NOMO-1 treated with dmso at 0.1 percent for 144 hours (cell line): Measurements from ENCODE around the gene MEX3B.
"Not testable (repeated sequence)": the region's sequence is repeated elsewhere in the genome, so short reads cannot be mapped to it uniquely, and the experiment has no call there.

Experiments used
- DNase-seq: peaks from one replicate; lab custom pipeline; 2025; ENCODE audit not compliant: unreplicated experiment; lab: John Stamatoyannopoulos, UW

Gene MEX3B

GRCh38 chr15:82014989-82015388, 30.8 kb downstream of the MEX3B start:
- DNase-seq, result no peak

DNA sequence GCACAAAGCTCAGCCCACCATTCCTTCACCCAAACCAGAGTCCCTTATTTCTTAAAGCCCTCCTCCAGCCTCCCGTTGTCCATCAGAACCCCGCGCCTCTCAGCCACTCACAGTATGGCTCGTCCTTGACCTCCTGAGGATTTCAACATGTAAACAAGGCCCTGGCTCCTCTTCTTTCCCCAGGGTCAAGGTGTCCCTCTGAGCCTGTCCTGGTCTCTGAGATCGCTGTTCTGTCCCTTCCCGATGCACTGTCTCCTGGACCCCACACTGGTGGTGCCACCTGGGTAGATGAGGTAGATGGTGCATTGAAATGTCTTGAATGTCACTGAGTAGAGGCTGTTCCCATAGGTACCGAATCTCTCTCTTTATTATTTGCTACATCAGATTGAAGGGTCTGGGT, 32.9 kb downstream of the MEX3B start:
- DNase-seq, result no peak

DNA sequence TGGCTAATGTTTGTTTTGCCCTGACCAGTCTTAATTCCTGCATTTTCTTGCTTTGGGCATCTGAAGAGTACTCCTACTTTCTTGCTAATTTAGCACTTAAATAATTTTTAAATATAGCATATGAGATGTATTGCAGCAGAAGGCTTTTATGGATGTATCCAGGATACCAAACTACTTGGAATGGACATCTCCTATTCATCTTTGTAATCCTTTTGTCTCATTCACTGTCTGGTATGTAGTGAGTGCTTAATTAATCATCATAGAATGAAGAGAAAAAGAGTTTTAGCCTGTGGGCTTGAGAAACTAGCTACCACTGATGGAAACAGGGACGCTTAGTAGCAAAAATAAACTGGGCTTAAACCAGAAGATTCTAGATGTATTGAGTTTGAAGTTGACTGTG, 40.6 kb downstream of the MEX3B start:
- DNase-seq, result no peak

DNA sequence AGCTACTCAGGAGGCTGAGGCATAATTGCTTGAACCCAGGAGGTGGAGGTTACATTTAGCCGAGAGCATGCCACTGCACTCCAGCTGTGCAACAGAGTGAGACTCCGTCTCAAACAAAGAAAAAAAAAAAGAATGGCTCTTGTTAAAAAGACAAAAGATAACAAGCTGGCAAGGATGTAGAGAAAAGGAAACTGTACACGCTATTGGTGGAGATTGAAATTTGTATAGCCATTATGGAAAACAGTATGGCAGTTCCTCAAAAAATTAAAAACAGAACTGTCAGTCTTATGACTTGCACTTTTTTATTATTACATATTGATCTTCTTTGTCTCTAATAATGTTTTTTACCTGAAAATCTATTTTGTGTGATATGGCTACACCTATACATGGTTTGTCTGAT, 41.9 kb downstream of the MEX3B start:
- DNase-seq, result no peak

- not testable (repeated sequence) for DNase-seq
These were observed 50.7 kb downstream of the MEX3B start for GRCh38 chr15:81995081-81995480.

DNA sequence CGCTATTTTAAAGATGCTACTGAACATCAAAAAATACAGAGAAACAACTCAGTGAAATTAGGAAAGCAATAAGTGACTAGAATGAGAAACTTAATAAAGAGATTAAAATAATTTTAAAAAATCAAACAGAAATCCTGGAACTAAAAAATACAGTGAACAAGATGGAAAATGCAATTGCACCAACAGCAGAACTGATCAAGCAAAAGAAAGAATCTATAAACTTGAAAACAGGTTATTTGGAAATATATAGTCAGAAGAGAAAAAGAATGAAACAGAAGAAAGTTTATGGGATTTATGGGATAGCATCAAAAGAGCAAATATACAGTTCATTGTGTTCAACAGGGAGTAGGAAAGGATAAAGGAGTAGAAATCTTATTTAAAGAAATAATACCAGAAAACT, 53.3 kb downstream of the MEX3B start:
- DNase-seq, result no peak
